Activated naive CD4-positive, alpha-beta T cell treated with anti-CD3 and anti-CD28 coated beads for 36 hours (primary cell): ENCODE measurements around the gene CNTN5. TPM values are rescaled to one million over a fixed set of nuclear protein-coding genes. Genes with fewer than 3 reads are reported as not detected.

Experiments
- CTCF ChIA-PET: fragments of 350-600 bp; sonication (Branson Sonifier 250); formaldehyde crosslinking; loops from one replicate; lab custom pipeline; 2021; ENCODE audit warnings: antibody characterized with exemption; lab: Charles Lee
- DNase-seq: peaks from one replicate; pipeline ENCODE4 v3.0.0-alpha.2; 2020
- H3K27ac Mint-ChIP-seq: one replicate; pipeline ENCODE4 v1.8.0; 2021; ENCODE audit warnings: mild to moderate bottlenecking, mixed read lengths
- H3K27me3 Mint-ChIP-seq: one replicate; pipeline ENCODE4 v1.8.0; 2021; ENCODE audit warnings: low read depth, mixed read lengths
- H3K36me3 Mint-ChIP-seq: one replicate; pipeline ENCODE4 v1.8.0; 2021; ENCODE audit warnings: low read depth, mixed read lengths
- H3K4me1 Mint-ChIP-seq: one replicate; pipeline ENCODE4 v1.8.0; 2021; ENCODE audit warnings: low read depth, mixed read lengths
- H3K4me3 Mint-ChIP-seq: one replicate; pipeline ENCODE4 v1.8.0; 2021; ENCODE audit warnings: mild to moderate bottlenecking, moderate library complexity, mixed read lengths
- H3K9me3 Mint-ChIP-seq: one replicate; pipeline ENCODE4 v1.8.0; 2021; ENCODE audit warnings: mixed read lengths
- intact Hi-C: fragments of 100-400 bp; cut with micrococcal nuclease; formaldehyde crosslinking; loops from one replicate; pipeline ENCODE4 v1.15.1; 2023
- total RNA-seq, 2 experiments: library from RNA; stranded (reverse); gene quantifications; one replicate each; pipeline ENCODE4 v1.2.3, GENCODE V29; 2021

CNTN5 gene
- total RNA-seq, 2 experiments from 2014 or later = not detected

DNA sequence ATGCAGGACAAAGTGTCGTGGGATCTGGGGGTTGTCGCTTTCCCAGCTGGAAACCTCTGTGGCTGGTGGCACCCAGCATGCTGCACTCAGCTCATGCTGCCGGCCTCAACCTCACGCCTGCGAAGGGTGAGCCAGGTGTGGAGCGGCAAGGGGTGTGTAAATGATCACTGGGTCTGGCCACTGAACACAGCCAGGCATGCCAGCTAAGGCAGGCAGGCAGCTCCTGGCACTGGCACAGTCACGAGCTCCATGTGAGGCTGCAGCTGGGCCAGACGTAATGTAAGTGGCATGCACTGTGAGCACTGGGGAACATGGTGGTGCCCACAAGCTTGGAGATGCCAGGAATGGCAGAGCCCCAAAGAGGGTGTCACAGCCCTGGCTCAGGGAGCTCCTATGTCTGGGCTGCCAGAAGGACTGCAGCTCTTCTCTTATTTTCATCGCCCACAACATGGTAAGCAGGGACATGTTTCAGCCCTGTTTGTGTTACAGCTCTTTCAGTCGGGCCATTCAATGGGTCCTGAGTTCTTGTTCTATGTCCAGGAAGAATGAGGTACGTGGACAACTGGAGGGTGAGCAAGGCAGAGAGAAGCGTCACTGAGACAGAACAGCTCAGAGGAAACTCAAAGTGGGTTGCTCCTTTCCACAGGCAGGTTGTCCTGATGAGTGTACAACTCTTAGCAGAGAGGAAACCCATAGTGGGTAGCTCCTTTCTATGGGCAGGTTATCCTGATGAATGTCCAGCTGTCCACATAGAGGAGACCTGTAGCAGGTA is 403.8 kb downstream of the CNTN5 start:
- Mint-ChIP-seq H3K27ac (no peak overlapping the region), H3K36me3 (no peaks in the 10 kb centered on the region), H3K27me3 (no peaks in the 10 kb centered on the region), H3K9me3 (peaks cover 1% of the 10 kb centered on the region), H3K4me3 (no peak overlapping the region), H3K4me1 (no peaks in the 10 kb centered on the region)
- intact Hi-C loops = no loop called here
- no peak for DNase-seq
- CTCF ChIA-PET = no interaction called here

DNA sequence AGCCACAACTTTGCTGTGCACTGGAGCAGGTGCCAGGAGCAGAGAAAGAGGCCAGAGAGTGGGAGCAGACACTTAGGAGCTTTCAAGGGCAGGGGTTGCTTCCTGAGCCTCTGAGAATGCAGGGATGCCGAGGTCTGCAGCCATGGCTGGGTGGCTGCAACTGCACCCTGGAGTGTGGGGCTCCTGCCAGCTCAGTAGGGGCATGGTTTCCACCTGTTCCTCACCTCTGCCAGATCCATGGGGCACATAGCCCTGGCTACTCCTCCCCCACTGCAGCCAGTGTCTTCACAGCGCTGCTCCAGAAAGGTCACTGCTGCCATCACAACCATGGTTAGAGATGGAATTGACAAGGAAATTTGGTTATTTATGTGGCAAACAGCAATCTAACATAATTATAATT is 404.8 kb downstream of the CNTN5 start:
- Mint-ChIP-seq H3K36me3 (no peaks in the 10 kb centered on the region), H3K27me3 (no peaks in the 10 kb centered on the region), H3K4me1 (no peaks in the 10 kb centered on the region), H3K27ac (no peak overlapping the region), H3K9me3 (peaks cover 1% of the 10 kb centered on the region), H3K4me3 (no peak overlapping the region)
- DNase-seq = no peak
- CTCF ChIA-PET = no interaction called here
- intact Hi-C loops = no loop called here

DNA sequence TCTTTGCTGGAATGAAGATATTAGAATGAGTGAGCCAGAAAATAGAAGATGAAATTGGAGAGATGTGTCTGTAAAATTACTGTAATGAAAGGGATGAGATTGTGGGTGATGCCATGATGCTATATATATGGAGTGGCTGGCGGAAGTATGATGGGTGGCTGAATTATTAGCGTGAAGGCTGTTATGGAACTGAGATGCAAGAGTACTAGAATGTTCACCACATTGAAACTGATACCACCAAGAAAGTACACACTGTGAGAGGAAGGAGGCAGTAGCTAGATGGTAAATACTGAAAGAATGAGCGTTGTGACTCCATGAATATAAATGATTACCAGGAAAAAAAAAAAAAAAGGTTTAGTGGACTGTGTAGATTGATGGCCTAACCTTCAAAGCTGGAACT is 411.9 kb downstream of the CNTN5 start:
- intact Hi-C loops = no loop called here
- CTCF ChIA-PET = no interaction called here

DNA sequence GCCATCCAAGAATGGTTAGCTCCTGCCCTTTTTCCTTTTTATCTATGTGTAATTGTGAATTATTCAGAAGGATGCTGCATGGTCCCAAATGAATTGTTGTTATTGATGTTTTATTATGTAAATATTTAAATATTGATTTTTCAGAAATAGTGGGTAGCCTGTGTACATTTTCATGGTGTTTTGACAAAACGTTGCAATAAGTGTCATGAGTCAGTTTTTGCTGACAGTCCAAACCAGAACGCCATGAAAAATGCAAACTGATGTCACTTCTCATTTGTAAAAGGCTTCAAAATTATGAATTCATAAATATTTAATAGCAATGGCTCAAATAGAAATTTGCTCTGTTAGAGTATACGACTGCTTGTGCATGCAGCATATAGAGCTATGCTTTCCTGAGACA is 422.5 kb downstream of the CNTN5 start:
- Mint-ChIP-seq H3K4me3 (no peak overlapping the region), H3K27me3 (no peaks in the 10 kb centered on the region), H3K4me1 (no peaks in the 10 kb centered on the region), H3K27ac (no peak overlapping the region), H3K36me3 (no peaks in the 10 kb centered on the region), H3K9me3 (peaks cover 4% of the 10 kb centered on the region)
- DNase-seq = no peak
- intact Hi-C loops = no loop called here
- CTCF ChIA-PET = no interaction called here

More for the DNA sequence above, 411.9 kb downstream of the CNTN5 start:
- Mint-ChIP-seq H3K27me3 (no peaks in the 10 kb centered on the region), H3K4me1 (no peaks in the 10 kb centered on the region), H3K4me3 (no peak overlapping the region), H3K36me3 (no peaks in the 10 kb centered on the region), H3K27ac (no peak overlapping the region), H3K9me3 (peaks cover 5% of the 10 kb centered on the region)
- DNase-seq = no peak

DNA sequence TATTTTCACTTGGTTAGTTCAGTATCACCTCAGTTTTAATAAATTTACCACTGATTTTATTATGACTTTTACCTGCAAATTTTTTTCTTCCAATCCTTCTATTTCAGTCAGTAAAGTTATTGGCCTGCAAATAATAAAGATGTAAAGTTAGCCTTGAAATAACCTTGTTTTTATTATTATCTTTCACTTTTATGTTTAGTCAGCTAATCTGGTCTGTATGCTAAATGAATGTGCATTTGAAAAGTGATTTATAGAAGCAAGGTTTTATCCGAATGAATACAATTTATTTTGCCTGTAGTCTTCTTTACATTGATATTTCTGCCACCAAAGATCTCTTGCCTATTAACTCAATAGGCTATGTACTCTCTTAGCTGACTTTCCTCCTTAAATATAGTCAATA is 425.7 kb downstream of the CNTN5 start:
- no peak for DNase-seq
- no peaks in the 10 kb centered on the region for H3K4me1 Mint-ChIP-seq
- CTCF ChIA-PET = no interaction called here
- H3K36me3 Mint-ChIP-seq = no peaks in the 10 kb centered on the region
- intact Hi-C loops = no loop called here
- no peak overlapping the region for H3K27ac Mint-ChIP-seq
- no peaks in the 10 kb centered on the region for H3K27me3 Mint-ChIP-seq
- H3K9me3 Mint-ChIP-seq = peaks cover 4% of the 10 kb centered on the region
- no peak overlapping the region for H3K4me3 Mint-ChIP-seq

DNA sequence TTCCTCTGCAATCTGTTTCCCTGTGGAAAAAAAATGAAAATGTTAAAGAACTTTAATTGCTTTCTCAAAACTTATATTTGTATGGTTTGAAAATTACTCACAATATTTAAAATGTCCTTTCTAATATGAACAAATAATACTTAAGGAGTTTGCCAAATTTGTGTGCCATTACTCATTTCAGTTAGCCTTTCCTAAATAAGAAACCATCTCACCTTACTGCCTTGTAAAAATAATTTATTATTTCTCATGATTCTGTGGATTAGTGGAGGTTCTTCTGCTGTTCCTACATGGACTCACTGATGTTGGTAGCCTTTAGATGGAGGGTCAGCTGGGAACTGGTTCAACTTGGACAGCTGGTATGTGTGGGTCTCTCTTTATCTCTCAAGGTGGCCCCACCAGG is 428.6 kb downstream of the CNTN5 start:
- peaks cover 3% of the 10 kb centered on the region for H3K9me3 Mint-ChIP-seq
- H3K27ac Mint-ChIP-seq = no peak overlapping the region
- intact Hi-C loops = no loop called here
- H3K27me3 Mint-ChIP-seq = no peaks in the 10 kb centered on the region
- no peaks in the 10 kb centered on the region for H3K36me3 Mint-ChIP-seq
- no peaks in the 10 kb centered on the region for H3K4me1 Mint-ChIP-seq
- H3K4me3 Mint-ChIP-seq = no peak overlapping the region
- DNase-seq = no peak
- CTCF ChIA-PET = interaction anchor here (0.7 kb wide), 1 partner anchor 10 kb away, joined by 3 read pairs; no protein-coding TSS in a partner anchor

DNA sequence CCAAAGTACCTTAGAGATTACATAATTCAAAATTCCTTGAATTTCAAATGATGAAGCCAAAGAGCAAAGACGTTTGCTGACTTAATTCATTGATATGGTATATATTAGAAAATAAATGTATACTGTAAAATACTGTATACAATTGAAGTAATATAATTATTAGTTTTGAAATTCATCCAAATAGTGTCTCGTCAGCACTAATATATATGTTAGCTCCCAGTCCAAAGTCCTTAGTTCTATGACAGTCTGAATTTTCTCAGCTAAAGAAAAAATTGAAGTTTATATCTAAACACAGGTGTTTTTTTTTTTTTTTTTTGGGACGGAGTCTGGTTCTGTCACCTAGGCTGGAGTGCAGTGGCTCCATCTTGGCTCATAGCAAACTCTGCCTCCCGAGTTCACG is 431.3 kb downstream of the CNTN5 start:
- Mint-ChIP-seq H3K9me3 (peaks cover under 1% of the 10 kb centered on the region), H3K4me1 (no peaks in the 10 kb centered on the region), H3K27ac (no peak overlapping the region), H3K4me3 (no peak overlapping the region), H3K36me3 (no peaks in the 10 kb centered on the region), H3K27me3 (no peaks in the 10 kb centered on the region)
- no peak for DNase-seq
- CTCF ChIA-PET = interaction anchor here (0.6 kb wide), 1 partner anchor 762 kb away, joined by 3 read pairs; no protein-coding TSS in a partner anchor
- intact Hi-C loops = no loop called here

DNA sequence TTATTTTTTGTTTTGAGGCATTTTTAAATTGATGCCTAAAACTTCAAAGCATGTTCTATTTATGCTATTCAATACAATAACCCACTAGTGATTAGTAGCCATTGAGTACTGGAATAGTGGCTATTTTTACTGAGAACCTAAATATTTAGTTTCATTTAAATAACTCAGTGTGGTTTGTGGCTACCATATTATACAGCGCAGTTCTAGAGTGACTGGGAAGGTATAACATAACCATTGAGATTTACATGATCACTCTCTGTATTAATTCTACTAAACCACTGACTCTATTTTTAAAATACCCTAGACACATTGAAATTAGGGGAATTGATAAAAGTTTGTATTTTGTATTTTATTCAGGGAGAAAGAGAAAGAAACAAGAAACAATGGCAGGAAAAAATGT is 441.2 kb downstream of the CNTN5 start:
- Mint-ChIP-seq H3K4me3 (no peak overlapping the region), H3K27me3 (no peaks in the 10 kb centered on the region), H3K9me3 (peaks cover 7% of the 10 kb centered on the region), H3K36me3 (no peaks in the 10 kb centered on the region), H3K27ac (no peak overlapping the region), H3K4me1 (no peaks in the 10 kb centered on the region)
- CTCF ChIA-PET = no interaction called here
- intact Hi-C loops = no loop called here
- DNase-seq = no peak

DNA sequence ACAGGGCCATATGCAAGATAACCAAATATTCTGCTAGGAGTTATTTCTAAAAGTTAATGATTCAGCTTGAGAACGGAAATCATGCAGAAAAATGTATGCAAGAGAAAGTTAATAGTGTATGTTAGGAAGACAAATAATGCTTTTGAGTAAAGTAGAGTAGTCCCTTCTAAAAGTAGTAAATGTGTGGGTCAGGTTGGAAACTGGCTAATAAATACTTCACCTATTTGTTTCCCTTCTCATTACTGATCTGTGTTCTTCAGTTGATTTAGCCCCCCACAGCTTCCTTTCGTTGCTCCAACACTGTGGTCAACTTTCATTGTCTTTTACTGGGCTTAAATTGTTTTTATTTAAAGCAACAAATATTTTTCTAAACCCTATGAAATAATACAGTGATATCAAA is 444.2 kb downstream of the CNTN5 start:
- Mint-ChIP-seq H3K4me3 (no peak overlapping the region), H3K27ac (no peak overlapping the region), H3K4me1 (no peaks in the 10 kb centered on the region), H3K9me3 (peaks cover 5% of the 10 kb centered on the region), H3K27me3 (no peaks in the 10 kb centered on the region), H3K36me3 (no peaks in the 10 kb centered on the region)
- intact Hi-C loops = no loop called here
- CTCF ChIA-PET = no interaction called here
- no peak for DNase-seq

DNA sequence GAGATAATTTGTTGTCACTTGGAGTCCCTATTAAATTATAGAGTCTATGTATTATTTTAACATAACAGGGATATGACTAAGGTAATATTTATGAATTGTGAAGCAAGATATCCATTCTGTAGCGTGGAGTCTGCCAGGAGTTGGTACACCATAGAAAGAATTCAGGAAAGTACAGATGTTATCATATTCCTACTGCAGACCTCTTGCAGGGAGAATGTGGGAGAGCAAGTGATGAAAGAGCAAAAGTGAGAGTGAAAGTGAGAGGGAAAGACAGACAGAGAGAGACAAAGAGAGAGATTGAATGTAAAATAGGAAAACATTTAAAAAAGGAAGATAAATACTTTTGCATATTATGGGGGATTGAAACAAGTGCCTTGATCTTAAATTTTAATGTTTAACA is 468.8 kb downstream of the CNTN5 start:
- Mint-ChIP-seq H3K4me3 (no peak overlapping the region), H3K27ac (no peak overlapping the region), H3K36me3 (no peaks in the 10 kb centered on the region), H3K9me3 (peaks cover 3% of the 10 kb centered on the region), H3K4me1 (no peaks in the 10 kb centered on the region), H3K27me3 (no peaks in the 10 kb centered on the region)
- intact Hi-C loops = no loop called here
- DNase-seq = no peak
- CTCF ChIA-PET = no interaction called here

DNA sequence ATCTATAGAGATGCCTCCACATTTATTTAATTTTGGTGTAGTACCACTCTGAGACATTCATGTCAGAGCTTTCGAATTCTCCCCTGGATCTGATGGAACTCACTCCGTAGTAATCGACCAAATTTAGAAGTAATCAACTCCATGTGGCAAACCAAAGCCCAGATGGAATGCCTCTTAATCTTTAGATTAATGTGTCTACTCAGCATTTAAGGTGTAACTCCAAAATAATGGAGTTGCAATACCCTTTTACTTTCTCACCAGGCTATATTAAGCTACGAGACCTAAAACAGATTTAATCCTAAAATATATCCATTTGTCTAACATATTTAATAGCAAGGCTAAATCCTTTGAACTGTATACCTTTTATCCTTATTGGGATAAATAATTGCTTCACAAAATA is 473.3 kb downstream of the CNTN5 start:
- CTCF ChIA-PET = no interaction called here
- no peak overlapping the region for H3K4me3 Mint-ChIP-seq
- H3K36me3 Mint-ChIP-seq = no peaks in the 10 kb centered on the region
- no peak overlapping the region for H3K27ac Mint-ChIP-seq
- intact Hi-C loops = no loop called here
- H3K9me3 Mint-ChIP-seq = peaks cover 5% of the 10 kb centered on the region
- no peaks in the 10 kb centered on the region for H3K4me1 Mint-ChIP-seq
- DNase-seq = no peak
- no peaks in the 10 kb centered on the region for H3K27me3 Mint-ChIP-seq

DNA sequence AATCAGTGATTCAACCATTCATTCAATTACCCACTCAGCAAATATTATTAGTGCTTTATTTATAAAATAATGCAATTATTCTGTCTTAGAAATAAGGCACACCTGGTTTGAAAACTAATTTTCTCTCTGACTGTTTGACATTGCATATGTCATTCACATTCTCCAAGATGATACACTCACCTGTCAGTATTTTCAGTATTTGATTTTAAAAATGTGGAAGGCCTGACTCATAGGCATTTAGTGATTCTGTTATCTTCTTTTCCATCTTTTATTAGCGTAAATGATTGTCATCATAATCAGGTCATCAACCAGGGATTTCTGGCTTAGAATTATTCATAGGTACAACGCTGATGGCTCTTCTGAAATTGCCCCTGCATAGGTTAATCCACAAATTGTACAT is 480.9 kb downstream of the CNTN5 start:
- Mint-ChIP-seq H3K4me1 (no peaks in the 10 kb centered on the region), H3K4me3 (no peak overlapping the region), H3K27me3 (no peaks in the 10 kb centered on the region), H3K36me3 (no peaks in the 10 kb centered on the region), H3K9me3 (peaks cover 6% of the 10 kb centered on the region), H3K27ac (no peak overlapping the region)
- CTCF ChIA-PET = no interaction called here
- DNase-seq = no peak
- intact Hi-C loops = no loop called here

DNA sequence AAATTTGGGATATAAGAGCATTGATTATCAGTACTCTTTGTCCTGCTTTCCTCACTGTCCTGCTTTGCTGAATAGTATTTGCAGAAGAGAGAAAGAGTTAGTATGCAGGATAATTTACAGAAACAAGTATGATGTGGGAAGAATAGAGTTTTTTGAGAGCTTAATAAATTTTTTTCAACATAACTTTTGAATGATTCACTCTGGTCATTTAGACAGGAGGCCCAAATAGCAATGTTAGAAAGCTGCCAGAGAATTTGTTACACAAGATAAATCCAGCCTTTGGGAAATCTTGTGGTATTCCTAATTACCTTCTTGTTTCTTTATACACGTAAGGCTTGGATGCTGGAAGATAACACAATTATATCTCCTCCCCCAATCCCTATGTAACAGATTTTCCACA is 484.6 kb downstream of the CNTN5 start:
- H3K27me3 Mint-ChIP-seq = no peaks in the 10 kb centered on the region
- peaks cover 2% of the 10 kb centered on the region for H3K9me3 Mint-ChIP-seq
- H3K36me3 Mint-ChIP-seq = no peaks in the 10 kb centered on the region
- CTCF ChIA-PET = no interaction called here
- intact Hi-C loops = no loop called here
- H3K4me1 Mint-ChIP-seq = no peaks in the 10 kb centered on the region
- H3K4me3 Mint-ChIP-seq = no peak overlapping the region
- H3K27ac Mint-ChIP-seq = no peak overlapping the region
- no peak for DNase-seq
